Epithelial cell of proximal tubule (primary cell): Measurements from ENCODE around the gene PSD4. TPM values are rescaled to one million over a fixed set of nuclear protein-coding genes. Genes with fewer than 3 reads are reported as not detected.

Source experiments
- DNase-seq: peaks from one replicate; pipeline ENCODE4 v3.0.0-alpha.2; 2011; ENCODE audit warnings: low read depth
- H3K4me3 ChIP-seq: 2 replicates; pipeline ENCODE4 v1.5.1; 2011; ENCODE audit warnings: low read depth, mild to moderate bottlenecking, low read length
- CTCF ChIP-seq: conservative IDR thresholded peaks from 2 replicates; pipeline ENCODE4 v1.5.1; 2012; ENCODE audit warnings: low read depth, mild to moderate bottlenecking, low read length
- total RNA-seq: library from RNA; depleted of rRNA; stranded (reverse); fragments of >200 nt; gene quantifications from 2 replicates; pipeline ENCODE4 v1.2.3, GENCODE V29; 2015

The PSD4 gene
- total RNA-seq, 1 donor from 2014 or later = 7.3 TPM

GRCh38 chr2:113255140-113256070 lies 81.6 kb downstream of the PSD4 start:
- TF ChIP-seq CTCF = no peak
- DNase-seq = no peak
- no peak overlapping the region for H3K4me3 ChIP-seq

GRCh38 chr2:113257516-113258264 lies 83.9 kb downstream of the PSD4 start:
- TF ChIP-seq CTCF = no peak
- no peak for DNase-seq
- H3K4me3 ChIP-seq = no peak overlapping the region

- H3K4me3 ChIP-seq = no peak overlapping the region
- TF ChIP-seq CTCF = no peak
- no peak for DNase-seq
These were observed 84.8 kb downstream of the PSD4 start for GRCh38 chr2:113258471-113259147.

Other genes with a start within 250 kb of the PSD4 start
- gene IL36G, start 196.0 kb upstream of the PSD4 start, total RNA-seq = not detected in 2 replicates
- not detected in 2 replicates for gene IL36A, start 168.5 kb upstream of the PSD4 start, total RNA-seq
- not detected in 2 replicates for gene IL36B, start 121.1 kb upstream of the PSD4 start, total RNA-seq
- not detected in 2 replicates for gene IL36RN, start 114.8 kb upstream of the PSD4 start, total RNA-seq
- not detected in 2 replicates for gene IL1F10, start 106.0 kb upstream of the PSD4 start, total RNA-seq
- 0.29 and 1.1 TPM in 2 replicates for gene IL1RN, start 46.4 kb upstream of the PSD4 start, total RNA-seq
- gene PAX8, start 105.0 kb downstream of the PSD4 start, total RNA-seq = 109 and 127 TPM in 2 replicates